PC-9 (cell line): ENCODE results near the gene BAIAP2. TPM values are rescaled to one million over a fixed set of nuclear protein-coding genes. Genes with fewer than 3 reads are reported as not detected.
A peak's percentile ranks its signal among the peaks of the same experiment; 100 is the strongest.

Experiments used
- BruUV-seq: library from RNA; stranded (reverse); fragments of 400-500 nt; replicated peaks from 2 replicates; lab custom pipeline; 2021; lab: Mats Ljungman, UMichigan
- CTCF ChIA-PET: fragments of 300-600 bp; sonication (Branson Sonifier 250); formaldehyde crosslinking; loops from one replicate; lab custom pipeline; 2022; ENCODE audit warnings: antibody characterized with exemption; lab: Charles Lee
- POLR2A ChIA-PET: fragments of 300-600 bp; sonication (Branson Sonifier 250); formaldehyde crosslinking; loops from one replicate; lab custom pipeline; 2022; ENCODE audit warnings: antibody characterized with exemption; ENCODE audit not compliant: unreplicated experiment; lab: Charles Lee
- DNase-seq, 2 experiments: peaks; one replicate each; pipeline versions ENCODE4 v3.0.0 to v3.0.0-alpha.2; 2015 to 2022; ENCODE audit warnings: mixed read lengths in 1 of 2
- H2AFZ ChIP-seq: fragments of 200-600 bp; sonication (generic); 2 replicates; pipeline ENCODE4 v1.8.1; 2017; ENCODE audit warnings: antibody characterized with exemption
- H3F3A ChIP-seq: fragments of 200-600 bp; sonication (generic); 2 replicates; pipeline ENCODE4 v1.8.1; 2017; ENCODE audit warnings: antibody characterized with exemption, mild to moderate bottlenecking, low read depth; ENCODE audit not compliant: insufficient read depth
- H3K27ac ChIP-seq: fragments of 200-600 bp; sonication (generic); 2 replicates; pipeline ENCODE4 v1.6.1; 2016; ENCODE audit warnings: mixed run types
- H3K27me3 ChIP-seq: fragments of 200-600 bp; sonication (generic); 2 replicates; pipeline ENCODE4 v1.6.1; 2016; ENCODE audit warnings: low read depth, mixed run types; ENCODE audit not compliant: insufficient read depth
- H3K36me3 ChIP-seq: fragments of 200-600 bp; sonication (generic); 2 replicates; pipeline ENCODE4 v1.6.1; 2016; ENCODE audit warnings: low read depth, mixed run types
- H3K4me1 ChIP-seq: fragments of 200-600 bp; sonication (generic); replicated peaks from 2 replicates; pipeline ENCODE4 v1.6.1; 2016; ENCODE audit warnings: mixed run types; ENCODE audit not compliant: insufficient read depth
- H3K4me2 ChIP-seq: fragments of 200-600 bp; sonication (generic); 2 replicates; pipeline ENCODE4 v1.6.1; 2017; ENCODE audit warnings: mixed run types
- H3K4me3 ChIP-seq: fragments of 200-600 bp; sonication (generic); 2 replicates; pipeline ENCODE4 v1.6.1; 2016; ENCODE audit warnings: mixed run types
- H3K79me2 ChIP-seq: fragments of 200-600 bp; sonication (generic); 2 replicates; pipeline ENCODE4 v1.6.1; 2017; ENCODE audit warnings: low read depth, mixed run types
- H3K9me2 ChIP-seq: fragments of 200-600 bp; sonication (generic); 2 replicates; pipeline ENCODE4 v1.8.1; 2017; ENCODE audit warnings: mild to moderate bottlenecking; ENCODE audit not compliant: insufficient read depth
- H3K9me3 ChIP-seq: fragments of 200-600 bp; sonication (generic); 2 replicates; pipeline ENCODE4 v1.8.1; 2016; ENCODE audit warnings: low read depth; ENCODE audit not compliant: insufficient read depth
- H4K20me1 ChIP-seq: fragments of 200-600 bp; sonication (generic); 2 replicates; pipeline ENCODE4 v1.8.1; 2017; ENCODE audit not compliant: insufficient read depth
- CTCF ChIP-seq: fragments of 200-600 bp; sonication (generic); conservative IDR thresholded peaks from 2 replicates; pipeline ENCODE4 v1.6.1; 2017; ENCODE audit warnings: mixed run types, antibody characterized with exemption, mild to moderate bottlenecking, moderate library complexity
- EZH2 ChIP-seq: fragments of 200-600 bp; sonication (generic); IDR thresholded peaks from 2 replicates; pipeline ENCODE4 v1.8.0; 2017; ENCODE audit warnings: antibody characterized with exemption, low read depth
- intact Hi-C: fragments of 100-400 bp; cut with micrococcal nuclease; formaldehyde crosslinking; loops from one replicate; pipeline ENCODE4 v1.10.0; 2022; ENCODE audit not compliant: unreplicated experiment
- total RNA-seq: library from RNA; stranded (reverse); gene quantifications from 2 replicates; pipeline ENCODE4 v1.2.3, GENCODE V29; 2021

BAIAP2 gene
- total RNA-seq, 1 experiment from 2014 or later: 125 TPM

GRCh38 chr17:81057777-81058176 lies 22.8 kb downstream of the BAIAP2 start:
- CTCF ChIA-PET: no interaction called here

GRCh38 chr17:81058263-81058871 lies 23.4 kb downstream of the BAIAP2 start:
- intact Hi-C loops: no loop called here
- DNase-seq: no peak
- Histone ChIP-seq H3K79me2 (no peaks in the 10 kb centered on the region), H3F3A (peaks cover 5% of the 10 kb centered on the region; the same call in 1 of the 2 replicates), H4K20me1 (no peaks in the 10 kb centered on the region), H3K27ac (no peak overlapping the region), H3K4me2 (no peak overlapping the region), H2AFZ (no peak overlapping the region), H3K4me3 (no peak overlapping the region), H3K4me1 (peaks cover 15% of the 10 kb centered on the region), H3K9me3 (no peaks in the 10 kb centered on the region), H3K27me3 (no peaks in the 10 kb centered on the region), H3K9me2 (no peaks in the 10 kb centered on the region), H3K36me3 (no peaks in the 10 kb centered on the region)
- CTCF ChIA-PET: no interaction called here
- BruUV-seq: no TSS peak
- POLR2A ChIA-PET: no interaction called here
- TF ChIP-seq CTCF (no peak), EZH2 (no peak)

More at GRCh38 chr17:81057777-81058176, 22.8 kb downstream of the BAIAP2 start:
- H4K20me1 ChIP-seq: no peaks in the 10 kb centered on the region
- H3K9me3 ChIP-seq: no peaks in the 10 kb centered on the region
- no peaks in the 10 kb centered on the region for H3K27me3 ChIP-seq
- DNase-seq: no peak
- no peaks in the 10 kb centered on the region for H3K36me3 ChIP-seq
- peaks cover 15% of the 10 kb centered on the region for H3K4me1 ChIP-seq
- H3K4me3 ChIP-seq: no peak overlapping the region
- BruUV-seq: no TSS peak
- peaks cover 5% of the 10 kb centered on the region; the same call in 1 of the 2 replicates for H3F3A ChIP-seq
- H2AFZ ChIP-seq: no peak overlapping the region
- TF ChIP-seq CTCF (no peak), EZH2 (no peak)
- no peaks in the 10 kb centered on the region for H3K9me2 ChIP-seq
- intact Hi-C loops: loop anchor here (1.0 kb wide), 2 partner anchors 9 to 20 kb away; no protein-coding TSS in a partner anchor
- H3K79me2 ChIP-seq: peaks cover 6% of the 10 kb centered on the region; the same call in 1 of the 2 replicates
- peak overlapping the region; percentile 66 for H3K27ac ChIP-seq
- POLR2A ChIA-PET: interaction anchor here (0.8 kb wide), 1 partner anchor 21 kb away, joined by 3 read pairs; no protein-coding TSS in a partner anchor
- H3K4me2 ChIP-seq: peak overlapping the region; percentile 66

- H3K27me3 ChIP-seq: no peaks in the 10 kb centered on the region
- no peak overlapping the region for H3K4me3 ChIP-seq
- H3K4me1 ChIP-seq: peaks cover 15% of the 10 kb centered on the region
- POLR2A ChIA-PET: no interaction called here
- intact Hi-C loops: no loop called here
- no peaks in the 10 kb centered on the region for H3K9me3 ChIP-seq
- no peak for DNase-seq
- no TSS peak for BruUV-seq
- peaks cover 5% of the 10 kb centered on the region; the same call in 1 of the 2 replicates for H3F3A ChIP-seq
- TF ChIP-seq CTCF (no peak), EZH2 (no peak)
- no peak overlapping the region for H3K27ac ChIP-seq
- no peaks in the 10 kb centered on the region for H3K36me3 ChIP-seq
- no peaks in the 10 kb centered on the region for H3K79me2 ChIP-seq
- H3K9me2 ChIP-seq: no peaks in the 10 kb centered on the region
- no peak overlapping the region for H3K4me2 ChIP-seq
- CTCF ChIA-PET: no interaction called here
- no peak overlapping the region for H2AFZ ChIP-seq
- no peaks in the 10 kb centered on the region; the same call in 1 of the 2 replicates for H4K20me1 ChIP-seq
Observed at GRCh38 chr17:81059026-81059425, 24.1 kb downstream of the BAIAP2 start.
